GM12874 (cell line): ENCODE measurements around the gene SURF1.

Experiments
- TF ChIP-seq, protein P1 (sequence below): IDR thresholded peaks from 2 replicates; pipeline ENCODE4 v1.5.1; 2011; ENCODE audit warnings: low read depth, mild to moderate bottlenecking, control low read depth, low read length, moderate library complexity; ENCODE audit not compliant: insufficient read depth

SURF1 gene

DNA sequence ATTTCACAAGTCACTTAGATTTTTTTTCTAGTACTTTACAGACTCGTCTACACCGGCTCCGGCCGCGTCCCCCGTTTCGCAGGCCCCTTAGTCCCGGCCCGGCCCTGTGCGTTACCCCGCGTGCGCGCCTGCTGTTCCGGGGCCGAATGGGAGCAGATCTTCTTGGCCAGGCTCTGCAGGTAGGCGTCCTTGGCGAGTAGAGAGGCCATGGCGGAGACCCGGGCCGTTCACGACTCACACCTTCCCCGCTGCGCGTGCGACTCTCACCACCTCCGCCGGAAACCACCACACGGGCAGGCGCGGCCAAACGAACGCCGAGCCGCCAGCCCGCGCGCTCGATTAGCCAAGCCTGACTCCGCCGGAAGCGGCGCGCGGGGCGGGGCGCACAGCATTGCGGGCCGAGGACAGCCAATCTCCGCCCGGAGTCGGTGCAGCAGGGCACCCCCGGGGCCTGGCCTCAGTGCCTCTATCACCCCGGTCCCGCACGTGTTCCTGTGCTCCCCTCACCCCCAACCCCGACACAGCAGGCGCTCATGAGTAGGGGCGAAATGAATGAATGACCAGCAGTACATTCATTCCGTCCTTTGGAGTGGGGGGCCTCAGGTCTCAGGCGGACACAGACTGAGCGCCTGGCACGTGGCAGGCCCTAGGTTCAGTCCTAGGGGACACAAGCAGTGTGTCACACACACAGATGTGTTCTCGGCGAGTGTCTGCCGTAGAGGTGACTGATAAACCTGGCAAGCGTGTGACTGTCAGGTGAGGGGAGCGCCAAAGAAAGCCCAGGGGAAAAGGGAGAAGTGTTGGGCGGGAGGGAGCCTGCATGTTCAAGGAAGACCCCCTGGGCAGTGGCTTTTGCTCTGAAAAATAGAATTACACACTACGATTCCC, 20.1 kb downstream of the SURF1 start, which contains the start of gene SURF6:
TSS of gene SURF6 (minus strand) at position 265 of the 888 bp plus-strand sequence. CDS start at position 209, 56 bp downstream.
- TF ChIP-seq, protein P1, sequence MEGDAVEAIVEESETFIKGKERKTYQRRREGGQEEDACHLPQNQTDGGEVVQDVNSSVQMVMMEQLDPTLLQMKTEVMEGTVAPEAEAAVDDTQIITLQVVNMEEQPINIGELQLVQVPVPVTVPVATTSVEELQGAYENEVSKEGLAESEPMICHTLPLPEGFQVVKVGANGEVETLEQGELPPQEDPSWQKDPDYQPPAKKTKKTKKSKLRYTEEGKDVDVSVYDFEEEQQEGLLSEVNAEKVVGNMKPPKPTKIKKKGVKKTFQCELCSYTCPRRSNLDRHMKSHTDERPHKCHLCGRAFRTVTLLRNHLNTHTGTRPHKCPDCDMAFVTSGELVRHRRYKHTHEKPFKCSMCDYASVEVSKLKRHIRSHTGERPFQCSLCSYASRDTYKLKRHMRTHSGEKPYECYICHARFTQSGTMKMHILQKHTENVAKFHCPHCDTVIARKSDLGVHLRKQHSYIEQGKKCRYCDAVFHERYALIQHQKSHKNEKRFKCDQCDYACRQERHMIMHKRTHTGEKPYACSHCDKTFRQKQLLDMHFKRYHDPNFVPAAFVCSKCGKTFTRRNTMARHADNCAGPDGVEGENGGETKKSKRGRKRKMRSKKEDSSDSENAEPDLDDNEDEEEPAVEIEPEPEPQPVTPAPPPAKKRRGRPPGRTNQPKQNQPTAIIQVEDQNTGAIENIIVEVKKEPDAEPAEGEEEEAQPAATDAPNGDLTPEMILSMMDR = no peak

DNA sequence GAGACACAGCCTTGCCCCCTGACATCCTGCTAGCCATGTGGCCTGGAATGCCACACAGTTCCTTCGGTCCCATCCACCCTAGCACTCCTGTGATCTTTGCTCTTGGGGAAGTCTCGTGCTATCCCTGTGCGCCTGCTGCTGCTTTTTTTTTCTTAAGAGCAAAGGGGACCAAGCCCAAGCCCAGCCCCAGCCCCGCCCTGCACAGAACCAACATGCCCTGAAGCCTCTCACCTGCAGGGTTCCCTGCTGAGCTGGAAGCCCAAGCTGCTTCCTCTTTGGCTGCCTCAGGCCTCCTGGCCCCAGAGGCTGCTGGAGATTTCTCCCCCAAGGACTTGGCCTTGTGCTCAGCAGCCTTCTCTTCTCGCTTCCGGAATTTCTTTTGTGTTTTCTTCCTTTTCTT, 22.1 kb downstream of the SURF1 start:
- TF ChIP-seq, protein P1 = no peak

DNA sequence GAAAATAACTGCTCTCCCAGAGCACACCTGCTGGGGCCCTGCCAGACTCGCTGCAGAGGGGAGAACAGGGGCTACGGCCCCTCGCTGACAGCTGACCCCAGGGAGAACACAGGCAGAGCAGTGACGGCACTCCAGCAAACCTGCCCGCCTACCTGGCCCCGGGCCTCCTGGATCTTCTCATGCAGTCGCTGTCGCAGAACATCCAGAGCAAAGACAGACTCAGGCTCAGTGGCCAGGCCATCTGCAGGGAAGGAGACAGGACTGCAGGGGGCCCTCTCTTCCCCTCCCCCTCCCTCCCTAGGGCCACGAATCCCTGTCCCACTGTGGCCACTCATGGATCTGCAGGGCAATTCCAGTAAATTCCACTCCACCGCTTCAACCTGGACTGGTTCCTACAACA, 22.7 kb downstream of the SURF1 start:
- TF ChIP-seq, protein P1 = no peak

DNA sequence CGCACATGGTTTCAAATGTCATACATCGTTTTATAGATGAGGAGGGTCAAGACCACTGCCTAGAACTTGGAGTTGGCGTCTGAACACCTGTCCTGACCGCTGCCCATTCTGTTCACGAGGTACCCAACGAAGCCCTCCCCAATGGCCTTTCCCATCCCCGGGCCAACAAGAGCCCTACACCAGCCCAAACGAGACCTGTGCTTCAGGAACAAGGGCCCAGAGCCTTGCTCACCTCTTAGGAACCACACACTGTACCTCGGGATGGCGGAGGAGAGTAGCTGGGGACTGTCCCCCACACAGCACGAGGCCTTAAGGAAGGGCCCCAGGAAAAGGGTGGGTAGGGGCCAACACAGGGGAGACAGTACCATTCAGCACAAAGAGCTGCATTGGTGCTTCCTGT, 23.3 kb downstream of the SURF1 start:
- TF ChIP-seq, protein P1 = no peak

DNA sequence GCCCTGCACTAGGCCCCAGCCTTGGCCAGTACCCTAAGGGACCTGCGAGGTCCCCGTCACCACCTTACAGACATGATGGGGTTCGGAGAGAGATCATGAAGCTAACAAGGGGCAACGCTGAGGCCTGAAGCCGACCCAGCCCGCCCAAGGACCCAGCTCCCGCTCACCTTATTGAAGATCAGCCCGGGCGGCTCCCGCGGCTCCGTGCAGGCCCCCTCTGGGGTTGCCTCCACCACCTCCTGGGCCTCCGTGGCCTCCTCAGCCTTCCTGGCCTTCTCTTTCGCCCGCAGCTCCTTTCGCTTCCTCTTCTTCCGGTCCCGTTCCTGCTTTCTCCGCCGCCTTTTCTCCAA, 23.9 kb downstream of the SURF1 start:
- TF ChIP-seq, protein P1 = no peak

DNA sequence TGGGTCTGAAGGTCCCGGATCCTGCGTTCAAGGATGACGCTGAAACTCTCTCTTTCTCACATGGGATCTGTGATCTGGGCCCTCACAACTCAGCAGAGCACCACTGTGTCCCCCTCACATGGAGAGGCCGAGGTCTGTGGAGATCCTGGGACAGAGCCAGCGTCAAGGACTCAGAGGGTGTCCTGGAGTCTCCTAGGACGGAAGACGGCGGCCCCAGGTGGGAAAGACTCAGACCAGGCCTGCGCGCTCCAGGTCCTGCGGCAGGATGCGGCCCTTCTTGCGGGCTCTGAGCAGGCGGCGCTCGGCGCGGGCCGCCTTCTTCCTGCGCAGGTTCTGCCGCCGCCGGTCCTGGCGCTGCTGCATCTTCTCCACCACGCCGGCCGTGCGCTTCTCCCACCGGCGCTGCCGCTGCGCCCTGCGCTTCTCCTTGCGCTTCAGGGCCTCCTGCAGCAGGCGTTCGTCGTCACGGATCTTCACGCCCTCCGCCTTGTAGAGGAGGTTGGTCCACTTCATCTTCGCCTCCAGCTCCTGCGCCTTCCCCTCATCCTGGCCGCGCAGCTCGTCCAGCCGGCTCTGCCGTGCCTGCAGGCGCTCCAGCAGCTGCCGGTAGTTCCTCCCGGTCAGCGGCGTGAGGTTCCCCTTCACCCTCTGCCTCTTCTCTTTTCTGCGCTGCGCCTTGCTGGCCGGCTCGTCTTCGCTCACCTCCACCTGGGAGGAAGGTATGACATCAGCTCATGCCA, 24.5 kb downstream of the SURF1 start:
- TF ChIP-seq, protein P1 = no peak

DNA sequence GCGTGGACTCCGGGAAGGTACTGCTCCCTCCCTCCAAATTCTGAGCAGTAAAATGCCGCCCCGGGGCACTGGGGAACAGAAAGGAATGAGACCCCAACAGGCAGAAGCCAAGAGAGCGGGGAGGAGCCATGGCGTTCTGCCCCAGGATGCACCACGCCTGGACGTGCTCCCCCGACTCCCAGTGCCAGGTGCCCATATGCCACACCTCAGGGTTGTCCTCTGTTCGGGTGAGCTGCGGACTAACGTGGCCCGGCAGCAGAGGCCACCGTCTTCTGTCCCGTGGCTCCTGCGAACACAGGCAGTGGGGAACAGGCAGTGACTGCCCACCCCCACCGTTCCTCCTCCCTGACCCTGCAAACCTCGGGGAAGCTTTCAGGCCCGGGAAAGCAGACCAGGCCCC, 25.1 kb downstream of the SURF1 start:
- TF ChIP-seq, protein P1 = no peak
